Mesenchymal stem cell (in vitro differentiated cells and primary cell): ENCODE measurements around the gene VAC14.

Experiments used
- DNase-seq: peaks from one replicate; pipeline ENCODE4 v3.0.0-alpha.2; 2013
- H2AFZ ChIP-seq: one replicate; pipeline ENCODE4 v1.6.1; 2013; ENCODE audit warnings: low read depth, mild to moderate bottlenecking, control low read depth, inconsistent platforms, low read length, moderate library complexity
- H2AK5ac ChIP-seq: 2 replicates; pipeline ENCODE4 v1.6.1; 2013; ENCODE audit warnings: low read length, moderate library complexity, mild to moderate bottlenecking, inconsistent platforms; ENCODE audit not compliant: severe bottlenecking
- H2BK120ac ChIP-seq: one replicate; pipeline ENCODE4 v1.6.1; 2013; ENCODE audit warnings: low read depth, mild to moderate bottlenecking, inconsistent platforms, low read length, moderate library complexity
- H2BK12ac ChIP-seq, 2 experiments: one replicate each; pipeline ENCODE4 v1.6.1; 2013; ENCODE audit warnings: inconsistent platforms in 2 of 2, low read length in 2 of 2, mild to moderate bottlenecking in 2 of 2, moderate library complexity in 2 of 2, control low read depth in 1 of 2
- H2BK15ac ChIP-seq: one replicate; pipeline ENCODE4 v1.6.1; 2013; ENCODE audit warnings: mild to moderate bottlenecking, low read depth, inconsistent platforms; ENCODE audit not compliant: poor library complexity, severe bottlenecking
- H2BK5ac ChIP-seq: 2 replicates; pipeline ENCODE4 v1.6.1; 2013; ENCODE audit warnings: low read depth, mild to moderate bottlenecking, low read length, control low read depth, inconsistent platforms; ENCODE audit not compliant: poor library complexity, severe bottlenecking
- H3K14ac ChIP-seq, 2 experiments: one replicate each; pipeline ENCODE4 v1.6.1; 2013; ENCODE audit warnings: inconsistent platforms in 2 of 2, low read length in 2 of 2, control low read depth in 1 of 2, mild to moderate bottlenecking in 1 of 2, moderate library complexity in 1 of 2
- H3K18ac ChIP-seq, 2 experiments: one replicate each; pipeline ENCODE4 v1.6.1; 2013; ENCODE audit warnings: inconsistent platforms in 2 of 2, low read length in 2 of 2, control low read depth in 1 of 2, low read depth in 1 of 2, mild to moderate bottlenecking in 1 of 2
- H3K23ac ChIP-seq, 2 experiments: one replicate each; pipeline ENCODE4 v1.6.1; 2013; ENCODE audit warnings: inconsistent platforms in 2 of 2, low read length in 2 of 2, mild to moderate bottlenecking in 2 of 2, moderate library complexity in 2 of 2, control low read depth in 1 of 2
- H3K27ac ChIP-seq: 2 replicates; pipeline ENCODE4 v1.5.1; 2013; ENCODE audit warnings: mild to moderate bottlenecking, moderate library complexity, low read length, control low read depth, inconsistent platforms; ENCODE audit not compliant: poor library complexity, severe bottlenecking
- H3K27me3 ChIP-seq, 2 experiments: 2 replicates each; pipeline versions ENCODE4 v1.6.1 to v1.7.0; 2013; ENCODE audit warnings: low read length in 2 of 2, mild to moderate bottlenecking in 2 of 2, moderate library complexity in 2 of 2, control low read depth in 1 of 2, inconsistent platforms in 1 of 2; ENCODE audit not compliant: control insufficient read depth in 1 of 2, insufficient read depth in 1 of 2
- H3K36me3 ChIP-seq, 2 experiments: 2 replicates each; pipeline versions ENCODE4 v1.6.1 to v1.7.0; 2013; ENCODE audit warnings: low read length in 2 of 2, control low read depth in 1 of 2, inconsistent platforms in 1 of 2, low read depth in 1 of 2, mild to moderate bottlenecking in 1 of 2; ENCODE audit not compliant: insufficient read depth in 2 of 2, control insufficient read depth in 1 of 2
- H3K4ac ChIP-seq, 2 experiments: one replicate each; pipeline ENCODE4 v1.6.1; 2013; ENCODE audit warnings: inconsistent platforms in 2 of 2, low read length in 2 of 2, mild to moderate bottlenecking in 2 of 2, moderate library complexity in 2 of 2, control low read depth in 1 of 2, low read depth in 1 of 2
- H3K4me1 ChIP-seq: 2 replicates; pipeline ENCODE4 v1.6.1; 2013; ENCODE audit warnings: low read depth, low read length, control low read depth; ENCODE audit not compliant: control insufficient read depth, insufficient read depth
- H3K4me2 ChIP-seq: 2 replicates; pipeline ENCODE4 v1.6.1; 2013; ENCODE audit warnings: low read length, mild to moderate bottlenecking, inconsistent platforms; ENCODE audit not compliant: poor library complexity, severe bottlenecking
- H3K4me3 ChIP-seq, 2 experiments: 2 replicates each; pipeline versions ENCODE4 v1.5.1 to v1.7.0; 2013; ENCODE audit warnings: low read length in 2 of 2, mild to moderate bottlenecking in 2 of 2, control low read depth in 1 of 2, low read depth in 1 of 2; ENCODE audit not compliant: insufficient read depth in 1 of 2
- H3K79me1 ChIP-seq: replicated peaks from 2 replicates; pipeline ENCODE4 v1.6.1; 2013; ENCODE audit warnings: mild to moderate bottlenecking, control low read depth, low read length, inconsistent platforms; ENCODE audit not compliant: poor library complexity, severe bottlenecking
- H3K9ac ChIP-seq: 2 replicates; pipeline ENCODE4 v1.7.0; 2013; ENCODE audit warnings: mild to moderate bottlenecking, low read length, moderate library complexity
- H3K9me3 ChIP-seq: 2 replicates; pipeline ENCODE4 v1.7.0; 2013; ENCODE audit warnings: mild to moderate bottlenecking, low read length; ENCODE audit not compliant: control insufficient read depth
- H4K8ac ChIP-seq: one replicate; pipeline ENCODE4 v1.6.1; 2013; ENCODE audit warnings: inconsistent platforms, mild to moderate bottlenecking, low read length, moderate library complexity
- H4K91ac ChIP-seq: one replicate; pipeline ENCODE4 v1.6.1; 2013; ENCODE audit warnings: mild to moderate bottlenecking, low read length, inconsistent platforms
- WGBS: methylation state at CpG from one replicate; pipeline ENCODE4 v1.1.7; 2013; ENCODE audit warnings: mixed read lengths; 5-methylcytosine and 5-hydroxymethylcytosine counted together

The VAC14 gene

DNA sequence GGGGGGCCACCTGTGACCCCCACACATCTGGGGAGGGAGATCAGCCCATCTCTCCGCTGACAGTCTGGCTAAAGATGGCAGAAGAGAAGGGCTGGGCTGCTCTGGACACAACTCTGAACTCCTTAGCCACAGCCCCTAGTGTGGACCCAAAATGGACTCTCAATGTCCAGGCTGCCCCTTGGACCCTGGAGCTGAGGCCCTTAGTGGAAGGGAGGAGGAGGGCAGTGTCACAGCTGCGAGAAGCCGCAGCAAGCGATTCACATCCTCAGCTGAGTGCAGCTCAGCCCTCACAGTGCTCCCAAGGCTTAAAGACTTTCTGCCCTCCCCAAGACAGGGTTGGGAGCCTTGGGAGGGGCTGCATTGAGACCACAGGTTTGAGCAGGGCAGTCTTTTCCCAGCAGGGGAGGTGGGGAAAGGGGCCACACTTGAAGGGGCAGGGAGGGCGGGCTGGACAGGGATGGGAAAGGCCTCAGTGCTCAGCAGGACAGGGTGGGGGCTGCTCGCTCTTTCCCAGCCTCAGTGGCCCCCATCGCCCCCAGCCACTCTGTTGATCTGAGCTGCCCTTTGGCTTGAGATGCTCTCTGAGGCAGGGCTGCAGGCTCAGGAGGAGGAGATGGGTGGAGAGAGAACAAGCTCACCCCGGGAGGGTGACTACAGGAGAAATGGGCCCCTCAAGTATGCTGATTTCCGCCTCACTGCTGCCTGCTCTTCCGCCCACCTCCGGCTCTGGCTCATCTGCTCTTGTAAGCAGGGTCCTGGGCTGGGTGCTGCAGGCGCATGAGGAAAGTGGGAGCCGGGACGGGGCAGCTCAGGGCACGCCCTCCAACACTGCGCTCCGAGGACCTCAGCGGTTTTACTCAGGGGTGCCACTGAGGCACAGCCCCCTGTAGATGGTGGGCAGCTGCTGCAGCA lies 64.2 kb downstream of the VAC14 start:
- no peaks in the 10 kb centered on the region for H3K9me3 ChIP-seq

DNA sequence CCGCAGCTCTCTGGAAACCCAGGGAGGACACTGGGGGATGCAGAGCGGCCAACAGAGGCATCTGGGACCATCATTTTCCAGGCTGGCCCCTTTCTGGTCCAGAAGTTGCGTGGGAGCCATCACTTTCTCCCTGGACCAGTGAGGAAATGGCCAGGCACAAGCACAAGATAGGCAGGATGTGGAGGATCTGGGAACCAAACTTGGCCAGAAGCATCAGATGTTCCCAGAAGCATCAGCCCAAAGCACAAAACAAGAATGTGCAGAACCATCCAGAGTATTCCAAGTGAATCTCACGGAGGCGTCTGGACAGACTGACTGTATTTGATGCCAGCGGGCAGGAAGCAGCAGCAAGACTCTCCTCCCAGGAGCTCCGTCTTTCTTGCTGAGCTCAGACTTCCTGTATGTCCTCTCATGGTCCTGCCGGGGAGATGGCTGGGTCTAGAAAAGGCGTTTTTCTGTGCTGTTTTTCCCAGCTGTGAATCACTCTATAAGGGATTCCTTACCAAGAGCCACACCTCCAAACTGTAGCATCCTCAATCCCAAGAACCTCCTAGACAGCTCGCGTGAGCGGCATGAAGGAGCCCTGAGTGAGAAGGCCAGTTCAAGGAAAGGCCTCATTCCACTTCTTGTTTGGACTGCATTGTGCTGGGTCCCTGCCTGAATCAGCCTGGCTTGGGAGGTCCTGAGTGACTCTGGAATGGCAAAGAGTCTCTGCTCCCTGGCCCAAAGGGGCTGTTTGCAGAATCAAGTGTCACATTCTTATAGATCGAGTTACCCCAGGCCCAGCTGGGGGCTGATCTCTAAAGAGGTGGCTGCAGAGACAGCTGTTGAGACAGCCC lies 65.6 kb downstream of the VAC14 start:
- peak overlapping the region; percentile 73 for H2BK15ac ChIP-seq
- no peaks in the 10 kb centered on the region for H3K9me3 ChIP-seq
- no peak overlapping the region for H2BK5ac ChIP-seq
- H4K8ac ChIP-seq, result peak overlapping the region; percentile 45
- H3K23ac ChIP-seq, result peak overlapping the region in 1 of 2 experiments; percentile 90
- H2BK12ac ChIP-seq, result peak overlapping the region in 1 of 2 experiments; percentile 50
- H3K4me3 ChIP-seq, result peak overlapping the region in 1 of 2 experiments; percentile 5
- no peak overlapping the region for H3K14ac ChIP-seq
- H3K36me3 ChIP-seq, result peaks cover 11 to 16% of the 10 kb centered on the region in 2 experiments
- H3K9ac ChIP-seq, result peak overlapping the region; percentile 85
- H3K79me1 ChIP-seq, result peaks cover 6% of the 10 kb centered on the region
- H4K91ac ChIP-seq, result peak overlapping the region; percentile 57
- peak; percentile 57 for DNase-seq
- 69% methylated on average over 13 of the region's 13 CpGs for WGBS
- peak overlapping the region; percentile 21 for H3K27ac ChIP-seq
- H3K4me2 ChIP-seq, result no peak overlapping the region
- H2BK120ac ChIP-seq, result no peak overlapping the region
- H2AFZ ChIP-seq, result no peak overlapping the region
- H2AK5ac ChIP-seq, result peak overlapping the region; percentile 52
- peak overlapping the region in 1 of 2 experiments; percentile 76 for H3K18ac ChIP-seq
- H3K27me3 ChIP-seq, result no peaks in the 10 kb centered on the region
- H3K4ac ChIP-seq, result peak overlapping the region in 1 of 2 experiments; percentile 4
- H3K4me1 ChIP-seq, result peaks cover 47% of the 10 kb centered on the region

More for the DNA sequence above, 64.2 kb downstream of the VAC14 start:
- Histone ChIP-seq H2AK5ac (peak overlapping the region; percentile 21), H3K4me3 (no peak overlapping the region), H3K14ac (peak overlapping the region in 1 of 2 experiments; percentile 79), H3K4me2 (no peak overlapping the region), H3K4me1 (peaks cover 61% of the 10 kb centered on the region), H2BK5ac (no peak overlapping the region), H3K27me3 (no peaks in the 10 kb centered on the region), H2BK12ac (peak overlapping the region; percentile 65 to 80), H3K9ac (peak overlapping the region; percentile 85), H4K91ac (peak overlapping the region; percentile 53), H4K8ac (peak overlapping the region; percentile 60), H3K18ac (peak overlapping the region; percentile 17 to 88), H2BK15ac (peak overlapping the region; percentile 18), H3K23ac (no peak overlapping the region), H2BK120ac (peak overlapping the region; percentile 65), H2AFZ (no peak overlapping the region), H3K36me3 (peaks cover 8 to 14% of the 10 kb centered on the region in 2 experiments), H3K4ac (peak overlapping the region; percentile 7 to 57), H3K79me1 (peaks cover 6% of the 10 kb centered on the region), H3K27ac (no peak overlapping the region)
- 88% methylated on average over 16 of the region's 18 CpGs for whole genome bisulfite sequencing
- no peak for DNase-seq

DNA sequence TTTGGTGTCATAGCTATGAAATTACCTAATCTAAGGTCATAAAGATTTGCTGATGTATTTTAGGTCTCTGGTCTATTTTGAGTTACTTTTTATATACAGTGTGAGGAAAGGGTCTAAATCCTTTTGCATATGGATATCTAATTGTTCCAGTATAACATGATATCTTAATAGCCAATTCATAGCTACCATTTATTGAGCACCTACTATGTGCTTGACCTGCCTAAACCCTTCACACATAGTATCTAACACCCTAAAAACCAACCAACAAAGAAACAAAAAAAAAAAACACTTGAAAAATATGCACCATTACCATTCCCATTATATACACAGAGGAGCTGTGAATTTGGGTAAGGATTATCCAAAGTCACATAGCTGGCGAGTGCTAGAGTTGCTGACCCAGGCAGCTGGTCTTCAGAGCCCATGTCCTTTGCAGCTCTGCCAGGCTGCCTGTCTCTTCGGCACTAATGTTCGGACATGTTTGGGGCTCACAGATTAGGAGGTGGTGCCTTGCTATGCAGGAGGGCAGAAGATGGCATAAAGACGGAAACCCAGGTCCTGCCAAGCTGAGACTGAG lies 66.3 kb downstream of the VAC14 start:
- H3K27ac ChIP-seq, result no peak overlapping the region
- H3K4me1 ChIP-seq, result peaks cover 44% of the 10 kb centered on the region
- H3K18ac ChIP-seq, result peak overlapping the region in 1 of 2 experiments; percentile 76
- no peak overlapping the region for H4K91ac ChIP-seq
- H3K23ac ChIP-seq, result no peak overlapping the region
- peak overlapping the region; percentile 85 for H3K9ac ChIP-seq
- no peak overlapping the region for H2BK15ac ChIP-seq
- no peak overlapping the region for H3K4ac ChIP-seq
- no peak overlapping the region for H2AFZ ChIP-seq
- H3K9me3 ChIP-seq, result no peaks in the 10 kb centered on the region
- H2AK5ac ChIP-seq, result no peak overlapping the region
- H3K36me3 ChIP-seq, result peaks cover 15 to 22% of the 10 kb centered on the region in 2 experiments
- H3K79me1 ChIP-seq, result peaks cover 6% of the 10 kb centered on the region
- peak overlapping the region; percentile 45 for H4K8ac ChIP-seq
- no peak overlapping the region for H2BK120ac ChIP-seq
- DNase-seq, result no peak
- no peak overlapping the region for H2BK5ac ChIP-seq
- H2BK12ac ChIP-seq, result no peak overlapping the region
- H3K14ac ChIP-seq, result no peak overlapping the region
- 100% methylated on average over 4 of the region's 4 CpGs for WGBS
- H3K4me2 ChIP-seq, result no peak overlapping the region
- peak overlapping the region in 1 of 2 experiments; percentile 5 for H3K4me3 ChIP-seq
- no peaks in the 10 kb centered on the region for H3K27me3 ChIP-seq
